HG03439 (cell line): Measurements from ENCODE around the gene ZNF148.

Source experiments
- ATAC-seq: cut with Tn5 transposase; IDR thresholded peaks from one replicate; pipeline ENCODE4 v1.9.1; 2021; ENCODE audit warnings: mild to moderate bottlenecking, moderate library complexity; ENCODE audit not compliant: unreplicated experiment

The ZNF148 gene

DNA sequence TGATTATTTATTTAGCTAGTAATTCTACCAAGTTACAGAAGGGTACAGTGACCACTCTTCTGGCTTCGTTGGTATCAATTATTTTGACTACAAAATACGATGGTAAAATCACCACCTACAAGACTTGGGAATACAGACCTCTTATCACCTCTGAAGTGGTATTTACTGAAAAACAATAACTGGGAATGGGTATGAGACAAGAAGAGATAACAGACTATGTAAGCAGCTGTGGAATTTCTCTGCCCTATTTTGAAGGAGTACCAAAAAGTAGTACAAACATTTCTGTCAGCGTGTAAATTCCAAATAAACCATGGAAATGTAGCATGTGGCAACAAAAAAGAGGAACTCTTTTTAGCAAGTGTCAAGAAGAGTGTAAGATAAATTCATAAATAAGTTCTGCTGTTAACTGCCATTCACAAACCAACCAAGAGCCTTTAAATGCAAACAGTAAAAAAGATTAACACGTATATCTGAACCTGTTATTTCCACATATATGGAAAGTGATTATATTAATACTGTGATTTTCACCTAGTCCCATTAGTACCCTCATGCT, 85.6 kb downstream of the ZNF148 start:
- no peak for ATAC-seq

DNA sequence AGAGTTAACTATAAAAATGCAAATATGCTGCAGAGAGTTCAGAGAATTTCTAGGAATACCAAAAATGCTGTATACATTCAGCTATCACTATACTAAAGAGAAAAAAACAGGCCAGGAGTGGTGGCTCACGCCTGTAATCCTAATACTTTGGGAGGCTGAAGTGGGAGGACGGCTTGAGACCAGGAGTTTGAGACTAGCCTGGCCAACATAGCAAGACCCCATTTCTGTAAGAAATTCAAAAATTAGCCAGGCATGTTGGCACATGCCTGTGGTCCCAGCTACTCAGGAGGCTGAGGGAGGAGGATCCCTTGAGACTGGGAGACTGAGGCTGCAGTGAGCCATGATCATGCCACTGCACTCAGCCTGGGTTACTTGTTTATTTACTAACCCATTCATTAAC, 87.9 kb downstream of the ZNF148 start:
- ATAC-seq: no peak

DNA sequence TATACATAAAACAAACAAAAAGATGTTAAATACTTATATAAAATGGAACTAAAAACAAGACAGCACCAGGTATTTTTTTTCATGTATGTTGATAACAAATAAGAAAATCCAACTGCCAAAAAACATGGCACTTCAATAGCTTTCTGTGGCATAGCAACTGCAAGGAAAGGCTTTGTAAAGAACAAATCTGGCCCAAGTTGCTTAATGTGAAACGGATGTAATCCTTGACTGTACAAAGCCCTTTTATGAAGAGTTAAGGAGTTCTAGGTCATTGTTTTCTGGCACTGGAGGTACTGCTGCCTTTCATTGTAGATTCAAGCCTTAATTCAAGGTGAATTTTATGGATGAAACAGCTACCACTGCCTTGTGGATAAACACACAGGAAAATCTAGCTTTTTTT, 93.7 kb downstream of the ZNF148 start:
- ATAC-seq: no peak

DNA sequence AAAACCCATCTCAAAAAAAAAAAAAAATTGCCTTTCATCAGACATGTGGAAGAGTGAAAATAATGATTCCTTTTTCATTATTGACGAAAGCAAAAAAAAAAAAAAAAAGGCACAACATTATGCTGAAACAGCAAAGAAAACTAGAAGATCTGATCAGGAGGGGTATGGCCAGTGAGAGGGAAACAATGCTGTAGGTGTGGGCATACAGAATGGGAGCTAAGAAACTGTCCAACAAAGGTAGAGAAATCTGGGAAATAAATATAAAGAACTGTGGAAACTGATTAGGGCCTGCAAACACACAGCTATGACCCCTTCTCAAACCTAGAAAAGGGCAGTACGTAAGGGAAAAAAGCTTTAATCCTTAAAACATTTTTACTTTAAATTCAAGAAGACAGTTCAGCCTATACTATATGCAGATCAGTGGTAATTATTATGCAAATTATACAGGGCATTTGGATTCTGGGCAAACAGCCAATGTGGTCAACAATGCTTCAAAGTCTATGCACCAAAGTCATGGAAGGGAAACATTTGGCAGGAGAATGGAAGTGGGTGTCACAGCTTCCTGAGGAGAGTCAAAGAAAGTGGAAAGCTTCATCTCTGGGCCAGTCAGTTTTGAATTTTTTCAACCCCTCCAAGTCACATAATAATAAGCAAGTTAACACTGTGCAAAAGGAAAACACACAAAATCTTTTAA, 94.3 kb downstream of the ZNF148 start:
- ATAC-seq: no peak

DNA sequence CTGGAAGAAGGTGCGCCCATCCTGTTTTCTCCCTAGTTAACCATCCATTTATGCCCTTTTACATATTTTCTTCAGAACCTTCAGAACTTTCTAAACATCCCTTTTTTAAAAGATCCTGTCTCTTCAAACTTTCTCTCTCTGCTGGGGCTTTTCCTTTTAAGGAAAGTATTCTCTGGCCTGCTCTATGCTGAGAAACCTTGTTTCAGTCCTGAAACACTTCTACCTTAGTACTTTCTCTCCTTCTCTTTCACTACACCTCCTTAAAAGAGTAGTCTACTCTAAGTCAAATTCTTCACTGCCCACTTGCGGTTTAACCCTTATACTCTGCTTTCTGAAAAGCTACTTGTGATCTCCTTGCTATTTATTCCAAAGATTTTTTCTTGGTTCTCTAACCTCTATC, 97.0 kb downstream of the ZNF148 start:
- no peak for ATAC-seq

DNA sequence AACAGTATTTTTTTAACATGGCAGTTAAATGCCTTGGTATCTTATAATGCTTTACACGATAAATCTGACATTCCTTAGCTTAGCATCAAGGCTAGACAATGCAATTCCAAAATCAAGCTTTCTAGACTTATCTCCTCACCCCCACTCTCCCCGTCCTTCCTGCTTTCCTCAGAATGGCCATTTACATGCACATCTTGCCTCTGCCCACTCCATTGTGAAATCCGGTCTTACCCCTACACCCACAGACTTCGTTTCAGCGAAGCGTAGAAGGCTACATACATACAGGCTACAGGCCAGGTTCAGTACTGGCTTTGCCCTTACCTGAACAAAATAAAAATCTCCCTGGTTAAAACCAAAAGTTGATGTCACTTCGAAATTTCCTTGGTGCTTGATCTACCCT, 104.0 kb downstream of the ZNF148 start:
- no peak for ATAC-seq

DNA sequence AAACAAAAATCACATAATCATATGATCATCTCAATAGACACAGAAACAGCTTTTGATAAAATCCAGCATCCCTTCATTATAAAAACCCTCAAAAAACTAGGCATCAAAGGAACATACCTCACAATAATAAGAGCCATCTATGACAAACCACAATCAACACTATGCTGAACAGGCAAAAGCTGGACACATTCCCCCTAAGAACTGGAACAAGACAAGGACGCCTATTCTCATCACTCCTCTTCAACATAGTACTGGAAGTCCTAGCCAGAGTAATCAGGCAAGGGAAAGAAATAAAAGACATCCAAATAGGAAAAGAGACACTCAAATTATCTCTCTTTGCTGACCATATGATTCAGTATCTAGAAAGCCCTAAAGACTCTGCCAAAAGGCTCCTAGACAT, 107.7 kb downstream of the ZNF148 start:
- no peak for ATAC-seq

DNA sequence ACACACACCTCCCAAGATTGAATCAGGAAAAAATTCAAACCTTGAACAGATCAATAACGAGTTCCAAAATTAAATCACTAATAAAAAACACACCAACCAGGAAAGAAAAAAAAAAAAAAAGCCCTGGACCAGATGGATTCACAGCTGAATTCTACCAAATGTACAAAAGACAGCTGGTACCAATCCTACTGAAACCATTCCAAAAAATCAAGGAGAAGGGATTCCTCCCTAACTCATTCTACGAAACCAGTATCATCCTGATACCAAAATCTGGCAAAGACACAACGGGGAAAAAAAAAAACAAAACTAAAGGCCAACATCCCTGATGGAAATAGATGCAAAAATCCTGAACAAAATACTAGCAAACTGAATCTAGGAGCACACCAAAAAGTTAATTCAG, 108.2 kb downstream of the ZNF148 start:
- no peak for ATAC-seq

DNA sequence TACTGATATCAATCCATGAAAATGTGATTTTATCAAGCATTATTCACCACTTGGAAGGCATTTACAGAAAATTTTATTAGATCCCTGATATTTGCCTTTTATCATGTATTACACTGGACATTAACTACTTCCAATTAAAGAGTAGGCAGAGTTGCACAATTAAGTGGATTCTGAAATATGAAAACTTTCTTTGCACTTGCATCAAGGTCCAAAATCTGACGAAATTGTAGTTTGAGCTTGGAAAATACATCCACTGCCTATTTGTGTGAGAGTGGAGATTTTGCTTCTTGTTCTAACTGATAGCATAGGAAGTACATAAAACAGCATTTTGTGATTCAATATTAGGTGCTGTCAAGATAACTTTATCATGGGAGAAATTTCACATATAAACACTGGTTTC, 113.0 kb downstream of the ZNF148 start:
- no peak for ATAC-seq

DNA sequence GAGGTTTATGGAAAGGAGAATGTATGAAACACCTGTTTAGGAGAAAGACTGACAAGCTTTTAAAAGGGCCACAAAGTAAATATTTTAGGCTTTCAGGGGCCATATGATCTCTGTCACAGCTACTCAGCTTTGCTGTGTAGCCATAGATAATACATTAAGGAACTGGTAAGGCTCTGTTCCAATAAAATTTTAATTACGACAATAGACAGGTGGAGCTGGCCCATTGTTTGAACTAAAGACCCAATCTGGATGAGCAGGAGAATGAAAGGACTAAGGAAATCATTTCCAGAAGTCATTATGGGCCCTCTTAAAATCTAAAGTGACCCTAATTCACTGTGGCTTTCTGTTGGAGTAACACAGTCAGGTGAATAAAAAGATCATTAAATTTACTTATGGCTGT, 114.1 kb downstream of the ZNF148 start:
- no peak for ATAC-seq

DNA sequence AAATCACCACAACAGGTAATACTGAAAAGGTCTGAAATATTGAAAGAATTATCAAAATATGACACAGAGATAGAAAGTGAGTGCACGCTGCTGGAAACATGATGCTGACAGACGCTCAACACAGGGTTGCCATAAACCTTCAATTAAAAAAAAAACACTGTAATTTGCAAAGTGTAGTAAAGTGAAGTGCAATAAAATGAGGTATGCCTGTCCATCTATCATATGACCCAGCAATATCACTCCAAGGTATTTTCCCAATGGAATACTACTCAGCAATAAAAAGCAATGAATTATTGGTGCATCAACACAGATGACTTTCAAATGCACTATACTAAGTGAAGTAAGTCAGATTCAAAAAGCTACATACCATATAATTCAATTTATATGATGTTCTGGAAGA, 115.0 kb downstream of the ZNF148 start:
- no peak for ATAC-seq

DNA sequence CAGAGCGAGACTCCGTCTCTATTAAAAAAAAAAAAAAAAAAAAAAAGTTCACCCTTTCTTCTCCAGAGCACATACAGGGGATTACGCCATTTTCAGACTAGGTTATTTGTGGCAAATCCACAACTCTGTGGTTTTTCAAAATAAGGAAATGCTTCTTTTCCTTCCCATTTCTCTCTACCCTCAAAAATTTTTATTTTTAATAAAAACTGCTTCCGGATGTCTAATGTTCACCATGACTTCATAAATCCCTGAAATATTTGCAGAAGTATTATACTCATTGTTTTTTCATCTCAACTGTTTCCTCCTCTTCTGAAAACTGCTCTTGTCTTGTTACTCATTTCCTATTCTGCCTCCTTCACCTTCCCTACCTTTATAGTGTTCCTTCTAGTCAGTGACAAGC, 117.6 kb downstream of the ZNF148 start:
- ATAC-seq: no peak

DNA sequence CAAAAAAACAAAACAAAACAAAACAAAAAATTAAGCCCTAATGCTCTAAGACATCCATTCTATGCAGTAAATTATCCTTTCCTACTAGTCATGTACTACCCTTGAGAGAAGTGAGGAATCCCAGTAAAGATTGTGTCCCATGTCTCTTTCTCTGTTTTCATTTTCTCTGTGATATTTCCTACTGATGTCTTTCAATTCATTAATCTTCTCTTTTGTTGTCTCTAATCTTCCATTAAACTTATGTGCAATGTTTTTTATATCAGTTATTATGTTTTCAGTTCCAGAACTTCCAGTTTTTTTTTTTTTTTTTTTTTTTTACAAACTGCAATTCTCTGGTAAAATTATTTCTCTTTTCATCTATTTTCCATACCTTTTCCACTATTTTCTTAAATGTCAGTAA, 118.5 kb downstream of the ZNF148 start:
- ATAC-seq: no peak

DNA sequence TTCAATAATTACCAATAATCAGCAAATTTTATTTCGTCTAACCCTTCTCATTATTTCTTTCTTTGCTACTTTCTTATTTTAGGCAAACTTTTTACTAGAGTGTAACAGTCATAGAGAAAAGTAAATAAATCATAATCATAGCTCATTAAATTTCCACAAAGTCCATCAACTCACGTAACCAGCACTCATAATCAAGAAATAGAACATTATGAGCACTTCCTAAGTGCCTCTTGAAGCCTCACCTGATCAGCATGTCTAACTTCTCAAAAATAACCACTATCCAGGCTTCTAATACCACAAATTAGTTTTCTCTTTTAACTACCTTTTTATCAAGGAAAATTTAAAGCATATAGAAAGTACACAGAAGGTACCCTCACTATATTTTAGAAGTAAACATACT, 124.2 kb downstream of the ZNF148 start:
- no peak for ATAC-seq

DNA sequence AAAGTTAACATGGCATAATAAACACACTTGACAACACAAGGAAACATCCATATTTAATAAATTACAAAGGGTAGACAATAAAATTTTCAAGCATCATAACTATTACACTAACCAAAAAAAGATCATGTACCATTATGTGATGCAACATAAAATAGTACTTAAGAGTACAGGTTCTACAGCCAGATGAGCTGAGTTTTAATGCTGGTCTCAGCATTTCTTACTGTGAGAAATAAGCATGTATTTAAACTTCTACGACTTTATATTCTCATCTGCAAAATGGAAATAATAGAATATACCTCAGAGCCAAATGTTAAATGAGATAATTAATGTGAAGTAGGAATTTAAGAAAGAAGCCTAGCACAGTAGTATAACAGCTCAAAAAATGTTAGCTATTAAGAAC, 128.9 kb downstream of the ZNF148 start:
- ATAC-seq: no peak

DNA sequence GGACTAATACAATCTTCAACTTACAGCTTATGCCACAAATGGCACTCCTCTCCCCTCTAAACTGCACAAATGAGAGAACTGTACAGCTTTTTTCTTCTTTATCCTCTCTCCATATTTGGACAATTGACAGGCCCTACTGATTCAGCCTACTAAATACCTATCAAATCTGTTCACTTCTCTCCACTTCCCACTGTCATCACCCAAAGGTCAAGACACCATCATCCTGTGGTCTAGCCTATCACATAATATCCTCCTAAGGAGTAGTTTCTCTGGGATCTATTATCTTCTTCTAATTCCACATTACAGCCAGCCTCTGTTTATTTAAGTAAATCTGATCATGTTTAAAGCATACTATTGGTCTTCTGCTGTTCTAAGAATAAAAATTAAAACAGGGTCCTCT, 129.6 kb downstream of the ZNF148 start:
- no peak for ATAC-seq

DNA sequence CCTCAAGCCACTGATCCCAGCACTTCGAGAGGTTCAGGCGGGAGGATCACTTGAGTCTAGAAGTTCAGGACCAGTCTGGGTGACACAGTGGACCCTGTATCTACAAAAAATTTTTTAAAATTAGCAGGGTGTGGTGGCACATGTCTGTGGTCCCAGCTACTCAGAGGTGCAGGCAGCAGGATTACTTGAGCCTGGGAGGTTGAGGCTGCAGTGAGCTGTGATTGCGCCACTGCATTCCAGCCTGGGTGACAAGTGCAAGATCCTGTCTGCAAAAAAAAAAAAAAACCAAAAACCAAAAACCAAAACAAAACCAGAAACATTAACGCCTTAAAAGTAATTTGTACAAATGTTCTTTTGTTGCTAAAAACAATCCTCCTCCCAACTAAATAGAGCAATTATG, 134.6 kb downstream of the ZNF148 start:
- ATAC-seq: no peak

DNA sequence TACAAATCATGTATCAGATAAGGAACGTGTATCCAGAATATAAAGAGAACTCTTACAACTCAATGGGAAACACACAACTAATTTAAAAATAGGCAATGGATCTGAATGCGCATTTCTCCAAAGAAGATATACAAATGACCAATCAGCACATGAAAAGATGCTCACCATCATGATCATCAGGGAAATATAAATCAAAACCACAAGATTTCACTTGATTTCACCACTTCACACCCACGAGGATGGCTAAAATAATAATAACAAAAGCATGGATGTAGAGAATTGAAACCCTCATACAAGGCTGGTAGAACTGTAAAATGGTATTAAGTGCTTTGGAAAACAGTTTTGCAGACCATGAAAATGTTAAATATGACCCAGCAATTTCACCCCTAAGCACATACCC, 135.9 kb downstream of the ZNF148 start:
- no peak for ATAC-seq

DNA sequence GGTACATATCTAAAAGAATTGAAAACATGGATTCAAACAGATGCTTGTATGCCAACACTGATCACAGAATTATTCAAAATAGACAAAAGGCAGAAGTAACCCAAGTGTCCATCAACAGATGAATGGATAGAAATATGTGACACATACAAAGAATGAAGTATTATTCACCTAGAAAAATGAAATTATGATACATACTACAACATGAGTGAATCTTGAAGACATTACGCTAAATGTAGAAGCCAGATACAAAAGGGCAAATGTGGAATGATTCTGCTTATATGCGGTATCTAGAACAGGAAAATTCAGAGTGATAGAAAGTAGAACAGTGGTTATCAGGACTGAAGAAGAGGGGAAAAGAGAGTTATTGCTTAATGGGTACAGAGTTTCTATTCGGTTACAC, 136.4 kb downstream of the ZNF148 start:
- no peak for ATAC-seq

DNA sequence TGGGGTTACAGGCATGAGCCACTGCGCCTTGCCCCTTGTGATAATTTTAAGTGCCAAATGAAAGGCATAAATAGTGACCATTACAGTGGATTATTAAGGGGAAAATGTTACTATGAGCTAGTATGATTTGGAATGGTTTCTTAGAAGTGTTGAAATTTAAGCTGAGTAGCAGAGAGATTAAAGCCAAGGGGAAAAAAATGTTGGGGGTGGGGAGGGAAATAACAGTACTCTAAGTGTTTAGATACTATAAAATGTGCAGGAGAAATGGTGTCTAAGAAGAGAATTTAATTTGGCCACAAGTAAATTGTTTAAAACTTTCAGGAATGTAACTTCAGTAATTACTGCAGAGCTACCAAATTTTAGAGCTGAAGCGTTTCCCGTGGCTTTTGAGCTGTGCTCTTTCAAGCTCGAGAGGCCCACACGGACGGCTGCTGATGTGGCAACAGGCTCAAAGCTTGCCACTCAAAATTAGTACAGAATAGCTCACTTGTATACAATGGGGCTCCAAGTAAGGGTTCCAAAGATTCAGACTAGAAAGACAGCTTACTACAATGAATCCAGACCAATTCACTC, 138.7 kb downstream of the ZNF148 start:
- no peak for ATAC-seq

DNA sequence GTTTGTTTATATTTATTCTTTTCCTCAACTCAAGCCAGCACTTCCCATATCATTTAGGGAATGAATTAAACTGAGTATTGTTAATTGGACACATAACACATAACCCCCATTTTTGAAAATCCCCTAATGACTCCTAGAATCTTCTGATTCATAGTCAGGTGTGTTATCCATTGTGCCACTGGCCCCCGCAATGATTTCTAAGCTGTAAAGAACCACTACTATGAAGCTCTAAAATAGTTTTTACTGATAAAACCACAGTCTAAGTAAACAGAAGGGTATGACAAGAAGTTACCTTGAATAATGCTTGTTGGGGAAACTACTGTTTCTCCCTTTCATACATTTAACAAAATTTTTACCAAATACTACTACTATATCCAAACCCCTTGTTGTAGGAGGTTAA, 140.3 kb downstream of the ZNF148 start:
- no peak for ATAC-seq

DNA sequence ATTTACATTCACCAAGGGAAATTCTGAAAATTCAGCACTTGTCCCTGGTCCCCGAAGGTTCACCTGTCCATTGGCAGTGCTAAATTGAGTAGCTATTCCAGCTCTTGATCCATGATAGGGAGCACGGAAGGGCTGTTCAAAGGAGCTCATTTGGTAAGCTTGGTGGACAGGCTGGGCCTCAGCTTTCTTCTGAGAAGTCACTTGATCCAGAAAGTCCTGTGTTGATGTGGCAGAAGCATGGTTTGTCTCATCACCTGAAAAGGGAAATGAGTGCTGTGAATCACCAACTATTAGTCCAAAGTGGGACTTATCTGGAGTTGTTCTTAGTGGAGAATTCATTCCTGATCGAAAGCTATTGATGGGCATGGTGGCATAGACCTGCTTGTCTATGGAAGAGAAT, 142.7 kb downstream of the ZNF148 start:
- ATAC-seq: no peak

DNA sequence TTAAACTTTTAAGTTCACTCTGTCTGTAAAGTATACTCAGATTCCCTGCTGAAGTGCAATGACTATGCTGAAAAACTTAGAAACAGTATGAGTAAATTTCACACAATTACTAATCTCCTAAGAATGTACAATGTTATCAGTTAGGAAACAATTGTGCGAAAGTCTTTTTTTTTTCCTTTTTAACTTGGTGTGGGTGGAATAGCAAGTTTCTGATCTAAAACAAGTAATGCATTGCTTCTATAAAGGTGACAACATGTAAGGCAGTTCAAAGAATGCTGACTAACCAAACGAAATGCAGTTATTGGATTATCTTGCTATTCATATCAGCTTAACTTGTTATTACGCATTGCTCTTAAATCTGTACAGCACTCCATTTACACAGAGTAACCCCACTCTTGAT, 143.2 kb downstream of the ZNF148 start:
- no peak for ATAC-seq
